NCI-H526 (cell line): ENCODE data around the gene WDR43.
"Not testable (repeated sequence)": the region's sequence is repeated elsewhere in the genome, so short reads cannot be mapped to it uniquely, and the experiment has no call there.

Source experiments
- DNase-seq, 2 experiments: peaks; one replicate each; lab custom pipeline; 2025; lab: John Stamatoyannopoulos, UW

The WDR43 gene

DNA sequence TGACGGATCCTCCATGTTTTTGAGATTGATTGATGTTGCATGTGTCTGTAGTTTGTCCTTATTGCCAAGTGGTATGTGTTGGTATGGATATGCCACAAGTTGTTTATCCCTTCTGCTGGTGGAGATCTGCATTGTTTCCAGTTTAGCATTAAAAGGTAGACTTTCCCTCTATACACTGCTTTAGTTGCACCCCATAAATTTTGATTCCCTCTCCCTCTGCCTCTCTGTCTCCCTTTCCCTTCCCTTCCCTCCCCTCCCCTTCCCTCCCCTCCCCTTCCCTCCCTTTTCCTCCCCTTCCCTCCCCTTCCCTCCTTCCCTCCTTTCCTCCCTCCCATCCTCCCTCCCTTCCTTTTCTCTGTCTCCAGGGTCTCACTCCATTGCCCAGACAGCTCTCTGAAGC is 68.0 kb downstream of the WDR43 start:
- no peak for DNase-seq

DNA sequence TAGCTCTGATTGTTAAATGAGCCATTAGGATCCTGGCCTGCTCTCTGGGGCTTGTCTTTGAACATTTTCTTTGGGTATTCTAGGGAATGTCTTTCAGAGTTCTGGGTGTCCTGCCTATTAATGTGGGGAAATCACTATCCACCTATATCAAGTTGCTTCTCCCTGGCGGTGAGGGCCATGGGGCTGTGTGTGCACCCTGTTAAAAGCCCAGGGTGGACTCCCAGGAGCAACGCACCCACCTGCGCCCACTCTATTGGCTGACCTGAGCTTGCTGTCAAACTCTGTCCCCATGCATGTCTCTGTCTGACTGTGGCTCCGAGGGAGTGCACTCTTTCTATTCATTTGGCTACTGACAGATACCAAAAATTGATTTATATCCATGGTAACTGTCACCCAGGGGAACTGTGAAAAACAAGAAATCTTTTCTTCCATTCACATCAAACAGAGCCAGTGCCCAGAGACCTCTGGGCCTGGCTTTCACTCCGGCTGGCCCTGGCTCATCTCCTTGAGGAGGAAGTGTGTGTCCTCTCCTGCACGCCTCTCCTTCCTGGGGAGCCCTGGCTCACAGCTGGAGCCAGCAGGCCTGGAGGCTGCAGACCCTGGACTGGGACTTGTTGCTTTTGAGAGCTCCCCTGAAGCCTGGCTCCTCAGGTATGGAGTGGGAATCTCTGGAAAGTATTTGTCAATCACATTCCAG is 76.1 kb downstream of the WDR43 start:
- no peak for DNase-seq

DNA sequence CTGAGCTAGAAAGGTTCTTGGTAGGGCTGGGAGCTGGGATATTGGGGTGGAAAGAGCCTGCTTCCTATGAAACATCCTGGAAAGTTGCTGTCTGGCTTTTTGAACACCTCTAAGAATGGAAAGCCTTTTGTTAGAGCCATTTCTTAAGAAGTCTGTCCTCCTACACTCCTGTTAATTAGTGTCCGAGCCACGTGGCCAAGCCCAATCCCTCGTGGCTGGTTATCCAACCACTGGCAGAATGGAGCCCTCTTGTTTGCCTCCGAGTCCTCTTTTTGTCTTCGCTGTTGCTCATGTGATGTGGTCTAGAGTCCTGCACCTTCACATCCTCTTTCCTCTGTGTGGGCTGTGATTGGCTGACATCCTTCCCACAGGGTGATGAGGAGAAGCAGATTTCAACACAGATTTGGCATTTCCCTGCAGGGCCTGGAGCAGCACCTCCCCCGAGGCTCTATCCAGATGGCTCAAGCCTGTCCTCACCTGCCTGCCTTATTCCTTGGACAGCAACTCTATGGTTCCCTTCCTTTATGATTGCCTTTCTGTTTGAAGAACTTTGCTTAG is 78.4 kb downstream of the WDR43 start:
- DNase-seq = no peak

DNA sequence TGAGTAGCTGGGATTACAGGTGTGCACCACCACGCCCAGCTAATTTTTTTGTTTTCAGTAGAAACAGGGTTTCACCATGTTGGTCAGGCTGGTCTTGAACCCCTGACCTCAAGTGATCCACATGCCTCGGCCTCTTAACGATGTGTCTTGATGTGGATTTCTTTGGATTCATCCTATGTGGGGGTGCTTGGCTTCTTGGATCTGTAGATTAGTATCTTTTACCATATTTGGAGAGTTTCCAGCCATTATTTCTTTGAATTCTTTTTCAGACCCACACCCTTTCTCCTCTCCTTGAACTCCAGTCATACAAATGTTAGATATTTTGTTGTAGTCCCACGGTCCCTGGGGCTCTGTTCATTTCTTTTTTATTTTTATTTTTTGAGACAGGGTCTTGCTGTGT is 79.8 kb downstream of the WDR43 start:
- no peak for DNase-seq

DNA sequence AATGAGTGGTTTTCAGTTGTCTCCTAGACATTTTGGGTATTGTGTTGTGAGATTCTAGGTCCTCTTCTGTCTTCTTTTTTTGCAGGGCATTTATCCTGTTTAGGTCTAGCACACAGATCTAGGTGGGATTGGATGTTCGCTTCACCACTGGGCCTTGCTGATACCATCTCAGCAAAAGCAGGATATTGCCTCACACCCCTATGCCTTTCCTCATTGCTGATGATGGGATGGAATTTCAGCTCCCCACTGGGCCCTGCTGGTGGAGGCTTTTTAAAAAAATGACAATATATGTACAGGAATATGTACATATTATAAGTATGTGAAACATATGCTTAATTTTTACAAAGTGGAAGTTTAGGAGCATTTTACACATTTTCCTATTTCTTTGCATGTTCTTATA is 81.2 kb downstream of the WDR43 start:
- DNase-seq = no peak

DNA sequence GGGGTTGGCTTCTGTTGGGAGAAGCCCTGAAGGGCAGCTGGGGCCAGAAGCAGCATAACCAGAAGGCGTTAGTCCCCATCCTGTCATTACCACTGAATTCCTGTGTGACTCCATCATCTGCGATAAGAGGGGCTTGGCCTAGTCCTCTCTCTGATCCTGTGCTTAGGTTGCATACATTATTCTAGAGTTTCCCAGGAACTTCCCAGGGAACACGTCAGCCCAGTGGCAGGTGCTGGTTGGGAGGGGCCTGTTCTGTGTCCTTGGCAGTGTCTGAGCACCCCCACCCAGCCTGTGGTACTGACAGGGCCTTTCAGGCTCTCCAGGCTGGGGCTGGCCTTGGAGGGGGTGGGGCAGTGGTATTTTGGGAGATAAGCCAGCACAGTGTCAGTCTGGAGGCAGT is 82.1 kb downstream of the WDR43 start:
- no peak for DNase-seq

DNA sequence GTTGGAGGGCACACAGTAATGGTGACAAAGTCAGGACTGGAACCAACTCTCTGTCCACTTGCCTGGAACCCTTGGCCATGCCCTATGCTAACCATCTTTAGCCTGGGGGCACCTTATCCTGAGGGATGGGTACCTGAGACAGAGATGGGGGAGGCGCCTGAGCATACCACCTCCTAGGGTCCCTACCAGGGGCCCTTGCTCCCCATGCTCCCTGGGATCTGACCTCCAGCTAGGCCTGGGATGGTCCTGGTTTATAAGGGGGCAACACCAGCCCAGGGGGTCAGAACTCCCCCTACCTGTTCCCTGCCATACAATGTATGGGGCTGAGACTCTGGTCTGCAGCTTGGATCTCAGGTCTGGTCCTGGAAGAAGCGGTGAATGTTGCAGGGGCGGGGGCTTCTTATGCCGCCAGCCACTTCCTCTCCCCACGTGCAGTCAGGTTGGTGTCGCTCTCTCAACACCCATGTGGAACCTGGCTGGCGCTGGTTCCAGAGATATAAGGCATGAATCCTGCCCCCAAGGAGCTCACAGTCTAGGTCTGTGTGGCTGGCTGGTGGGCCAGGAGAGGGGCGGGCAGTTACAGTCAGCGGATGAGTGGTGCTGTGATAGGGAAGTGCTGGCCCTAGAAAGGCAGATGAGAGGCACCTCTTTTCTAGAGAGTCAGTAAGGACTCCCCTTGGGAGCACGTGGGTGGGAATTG is 82.9 kb downstream of the WDR43 start:
- DNase-seq = no peak

DNA sequence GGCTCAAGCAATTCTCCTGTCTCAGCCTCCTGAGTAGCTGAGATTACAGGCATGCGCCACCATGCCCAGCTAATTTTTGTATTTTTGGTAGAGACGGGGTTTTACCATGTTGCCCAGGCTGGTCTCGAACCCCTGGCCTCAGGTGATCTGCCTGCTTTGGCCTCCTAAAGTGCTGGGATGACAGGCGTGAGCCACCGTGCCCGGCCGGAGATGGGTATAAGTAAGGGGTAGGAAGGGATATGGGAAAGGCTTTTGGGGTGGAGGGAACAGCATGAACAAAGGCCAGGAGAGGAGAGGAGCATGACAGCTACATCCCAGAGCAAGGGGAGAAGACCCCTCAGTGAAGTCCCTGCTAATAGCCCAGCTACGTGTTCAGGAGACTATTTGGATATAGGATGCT is 83.5 kb downstream of the WDR43 start:
- DNase-seq = not testable (repeated sequence)

DNA sequence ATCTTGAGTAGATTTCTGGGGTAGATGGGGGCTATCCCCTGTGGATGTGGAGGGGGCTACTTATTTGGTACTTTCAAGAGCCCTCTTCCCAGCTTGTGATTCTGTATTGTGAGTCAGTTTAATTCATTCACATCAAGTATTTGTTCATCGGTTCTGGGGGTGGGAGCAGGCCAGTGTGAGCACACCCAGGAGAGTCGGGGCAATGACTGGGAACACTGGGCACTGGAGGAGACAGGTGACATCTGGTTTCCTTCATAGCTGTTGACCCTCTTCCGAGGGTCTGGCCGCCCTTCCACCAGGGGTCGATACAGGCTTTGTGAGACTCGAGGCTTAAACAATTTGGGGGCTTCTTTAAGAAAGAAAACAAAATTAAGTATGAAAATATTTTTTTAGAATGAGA is 84.1 kb downstream of the WDR43 start:
- DNase-seq = no peak

DNA sequence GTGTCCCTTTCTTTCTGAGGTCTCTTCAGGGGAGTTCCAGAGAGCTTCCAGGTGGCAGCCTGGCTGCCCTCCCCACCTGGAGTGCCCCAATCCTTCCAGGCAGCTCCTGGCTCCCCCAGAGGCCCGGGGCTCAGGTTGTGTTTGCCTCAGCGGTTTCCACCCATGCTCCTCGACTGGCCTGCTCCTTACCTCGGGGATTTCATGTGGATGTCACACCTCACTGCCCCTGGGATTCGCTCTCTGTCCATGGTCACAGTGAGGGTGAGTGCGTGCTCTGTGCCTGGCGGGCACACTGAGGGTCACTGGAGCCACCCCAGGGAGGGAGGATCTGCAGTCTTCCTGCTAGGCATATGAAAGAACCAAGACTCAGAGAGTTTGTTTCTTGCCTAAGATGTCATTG is 84.6 kb downstream of the WDR43 start:
- no peak for DNase-seq

DNA sequence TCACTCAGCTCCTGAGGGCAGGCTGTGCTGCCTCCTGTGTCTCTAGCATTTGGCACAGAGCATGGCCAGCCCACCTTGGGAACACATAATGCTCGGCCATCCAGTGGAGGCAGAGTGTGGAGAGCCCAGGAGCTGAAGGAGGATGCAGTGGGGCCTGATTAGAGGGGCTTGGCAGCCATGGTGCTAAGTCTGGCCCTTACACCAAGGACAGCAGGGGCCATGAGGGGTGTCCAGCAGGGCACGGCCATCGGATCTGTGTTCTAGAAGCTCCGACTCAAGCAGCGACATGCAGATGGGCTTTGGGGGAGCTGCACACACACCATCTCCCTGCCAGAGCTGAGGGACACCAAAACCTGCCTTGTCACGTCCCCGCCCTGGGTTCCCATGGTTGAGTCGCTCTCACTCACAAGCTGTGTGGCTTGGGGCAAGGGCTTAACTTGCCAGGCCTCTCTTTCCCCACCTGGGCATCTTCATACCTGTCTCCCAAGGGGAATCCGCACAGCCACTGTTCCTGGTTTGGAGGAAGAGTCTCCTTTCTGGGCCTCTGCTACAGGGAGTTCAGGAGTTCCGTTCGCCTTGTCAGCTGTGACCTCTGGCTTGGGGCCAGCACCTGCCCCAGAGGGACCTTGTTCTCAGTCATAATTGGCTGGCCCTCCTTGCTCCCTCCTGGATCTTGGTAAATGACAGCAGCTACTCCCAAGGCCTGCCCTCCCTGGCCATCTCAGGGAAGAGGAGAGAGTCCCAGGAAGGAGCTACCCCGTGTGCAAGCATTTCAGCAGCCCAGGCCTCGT is 85.3 kb downstream of the WDR43 start:
- DNase-seq = no peak

DNA sequence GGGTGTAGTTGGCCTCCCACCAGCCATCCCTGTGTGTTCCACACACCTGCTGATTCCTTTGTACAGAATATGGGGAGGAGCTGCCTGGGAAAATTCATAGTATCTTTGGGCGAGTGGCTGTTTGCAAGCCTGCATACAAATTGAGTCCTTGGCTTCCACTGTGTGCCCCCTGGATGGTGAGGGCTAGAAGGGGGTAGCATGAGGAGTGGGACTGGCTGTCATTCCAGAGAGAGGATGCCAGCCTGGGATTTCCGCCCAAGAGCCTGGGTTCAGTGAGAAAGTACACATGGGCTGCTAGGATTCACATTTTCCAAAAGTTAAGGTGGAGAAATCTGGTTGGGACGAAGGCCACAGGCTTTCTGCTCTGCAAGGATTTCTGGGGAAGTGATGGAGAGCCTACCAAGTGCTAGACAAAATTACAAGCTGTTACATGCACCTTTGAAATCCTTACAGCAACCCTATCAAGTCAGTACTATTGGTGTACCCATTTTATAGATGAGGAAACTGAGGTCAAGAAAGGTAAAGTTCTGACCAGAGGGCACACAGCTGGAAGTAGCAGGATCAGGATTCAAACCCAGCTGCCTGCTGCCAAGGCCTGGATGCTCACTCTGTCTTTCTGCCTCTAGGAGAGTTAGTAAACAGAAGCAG is 86.0 kb downstream of the WDR43 start:
- no peak for DNase-seq

DNA sequence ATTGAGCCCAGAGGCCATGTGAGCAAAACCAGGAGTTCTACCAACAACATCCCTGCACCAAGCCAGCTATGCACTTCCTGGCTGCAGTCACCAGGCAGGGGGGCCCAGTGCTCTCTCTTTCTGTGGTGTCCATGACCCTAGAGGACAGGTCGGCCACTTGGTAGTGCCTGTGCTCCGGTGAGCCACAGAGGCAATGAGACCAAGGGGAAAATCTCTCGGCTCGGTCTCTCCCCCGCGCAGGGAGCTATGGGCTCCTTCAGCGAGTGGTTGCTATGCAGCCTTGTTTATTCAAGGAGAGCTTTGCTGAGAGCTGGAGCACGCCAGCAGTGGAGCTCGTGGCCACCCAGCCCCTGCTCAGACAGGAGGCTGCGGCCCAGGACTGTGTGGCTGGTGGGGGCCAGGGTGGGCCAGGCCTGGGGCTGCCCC is 86.6 kb downstream of the WDR43 start, which contains the start of gene TOGARAM2:
Gene TOGARAM2 (plus strand): TSS at position 283 of the 426 bp plus-strand sequence. CDS start 13,537 bp downstream, outside the sequence.
- DNase-seq = peak in 1 of 2 experiments; percentile 30

DNA sequence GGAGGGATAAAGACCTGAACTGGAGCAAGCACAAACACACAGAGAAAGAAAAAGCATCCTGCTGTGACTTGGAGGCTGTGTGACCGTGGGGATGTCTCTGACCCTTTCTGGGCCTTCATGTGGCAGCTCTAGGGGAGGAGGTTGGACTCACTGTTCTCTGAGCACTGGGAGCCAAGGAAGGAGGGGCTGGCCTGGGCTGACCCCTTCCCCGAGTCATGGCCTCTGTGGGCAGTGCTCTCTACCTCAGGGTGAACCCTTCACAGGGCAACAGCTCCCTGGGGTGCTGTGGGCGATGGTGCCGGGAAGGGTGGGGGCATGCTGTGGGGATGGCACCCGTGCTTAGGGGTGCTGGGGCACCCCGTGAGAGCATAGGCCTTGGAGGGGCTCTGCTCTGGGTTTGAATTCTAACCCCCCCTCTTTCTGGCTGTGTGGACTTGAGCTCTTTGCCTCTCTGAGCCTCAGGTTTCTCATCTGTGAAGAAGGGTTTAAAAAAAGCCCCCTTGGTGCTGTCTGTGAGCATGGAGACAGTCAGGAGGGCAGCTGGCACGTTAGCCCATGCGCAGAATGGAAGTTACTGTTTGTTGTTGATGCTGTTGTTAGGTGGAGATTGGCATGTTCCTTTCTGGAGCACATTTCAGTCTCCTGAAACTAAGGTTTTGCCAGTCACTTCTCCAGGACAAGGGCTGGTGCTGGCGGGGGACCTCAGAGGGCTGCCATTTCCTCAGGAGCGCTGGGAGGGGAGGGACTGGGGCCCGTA is 87.3 kb downstream of the WDR43 start:
- no peak for DNase-seq

DNA sequence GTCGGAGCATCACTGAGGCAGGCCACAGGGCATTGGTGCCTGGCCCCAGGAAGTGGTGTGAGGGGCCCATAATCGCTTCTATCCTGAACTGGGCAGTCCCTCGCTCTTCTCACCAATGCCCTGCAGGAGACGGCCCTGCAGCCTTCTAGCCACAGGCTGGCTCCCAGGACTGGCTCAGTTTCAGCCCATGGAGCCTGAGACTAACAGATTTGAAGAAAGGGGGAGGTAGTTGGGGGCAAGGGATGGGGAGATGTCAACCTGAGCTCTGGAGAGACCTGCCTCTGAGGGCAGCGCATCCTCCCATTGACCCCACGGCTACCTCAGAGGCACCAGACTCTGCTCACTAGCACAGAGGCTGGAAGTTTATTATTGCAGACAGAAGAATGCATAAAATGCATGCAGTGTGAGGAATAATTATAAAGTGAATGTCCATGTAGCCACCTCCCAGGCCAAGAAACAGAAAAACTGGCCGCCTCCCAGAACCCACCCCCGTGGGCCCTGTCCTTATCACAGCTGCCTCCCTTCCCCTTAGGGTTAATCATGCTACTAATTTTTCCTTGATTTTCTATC is 88.0 kb downstream of the WDR43 start:
- DNase-seq = no peak

DNA sequence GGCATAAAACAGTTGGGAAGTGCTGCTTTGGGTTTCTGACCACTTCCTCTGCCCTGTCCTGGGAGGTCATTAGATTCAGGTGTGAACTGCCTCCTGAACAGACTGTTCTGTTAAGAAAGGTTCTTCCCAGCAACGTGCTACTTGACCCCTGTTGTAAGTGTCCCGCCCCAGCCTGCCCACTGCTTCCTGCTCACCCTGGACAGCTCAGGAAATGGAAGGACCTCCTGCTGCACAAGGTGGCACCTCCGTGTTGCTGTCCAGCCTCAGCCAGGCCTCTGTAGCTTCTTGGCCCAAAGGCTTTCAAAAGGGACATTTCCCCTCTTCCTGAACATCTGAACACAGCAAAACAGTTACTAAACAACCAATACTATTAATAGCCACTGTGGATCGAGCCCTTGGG is 92.0 kb downstream of the WDR43 start:
- DNase-seq = no peak

DNA sequence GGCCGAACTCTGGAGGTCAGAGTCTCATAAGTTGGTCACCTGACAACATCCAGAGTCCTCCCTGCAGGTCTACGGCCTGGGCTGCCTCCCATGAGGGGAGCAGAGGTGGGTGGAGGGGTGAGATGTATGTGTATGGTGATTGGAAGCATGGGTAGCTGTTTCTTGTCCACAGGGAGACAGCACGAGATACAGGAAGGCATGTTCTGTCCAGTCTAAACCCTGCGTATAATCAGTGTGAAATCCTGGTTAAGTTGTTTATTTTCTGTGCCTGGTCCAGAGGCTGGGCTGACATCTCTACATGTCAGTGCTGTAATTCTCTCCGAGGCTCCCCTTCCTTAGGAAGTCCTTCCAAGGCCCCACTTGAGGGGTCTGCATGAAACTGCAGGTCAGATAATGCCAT is 95.5 kb downstream of the WDR43 start:
- DNase-seq = no peak

DNA sequence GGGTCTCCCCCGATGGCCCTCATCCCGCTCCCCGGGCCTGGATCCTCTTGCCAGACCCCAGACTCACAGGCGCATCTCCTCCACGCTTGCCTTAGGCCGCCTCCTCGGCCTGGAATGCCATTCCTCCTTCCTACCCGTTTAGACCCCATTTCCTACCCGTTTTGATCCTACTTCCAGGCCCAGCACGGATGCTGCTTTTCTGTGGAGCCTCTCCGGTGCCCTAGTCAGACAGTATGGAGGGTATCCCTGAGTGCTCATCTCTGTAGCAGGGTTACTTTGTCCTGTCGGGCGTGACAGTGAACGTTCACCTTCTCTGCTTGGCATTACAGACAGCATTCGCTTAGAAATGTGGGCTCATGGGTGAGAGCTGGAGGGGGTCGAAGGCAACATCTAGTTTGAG is 96.0 kb downstream of the WDR43 start:
- no peak for DNase-seq

DNA sequence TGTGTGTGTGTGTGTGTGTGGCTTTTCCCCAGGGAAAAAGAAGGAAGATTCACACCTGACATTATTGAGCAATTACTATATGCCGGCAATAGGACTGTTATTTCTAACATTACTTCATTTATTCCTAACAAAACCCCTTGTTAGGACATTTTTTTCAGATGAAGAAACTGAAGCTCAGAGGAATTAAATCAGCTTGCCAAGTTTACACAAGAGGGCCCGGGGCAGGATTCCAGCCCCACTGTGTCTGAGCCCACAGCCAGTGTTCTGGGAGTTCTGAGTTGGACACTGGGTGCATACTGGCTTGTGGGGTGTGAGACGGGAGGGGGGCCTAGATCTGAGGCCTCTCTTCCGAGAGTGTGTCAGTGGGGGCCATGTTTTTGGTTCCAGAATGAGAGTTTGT is 96.6 kb downstream of the WDR43 start:
- no peak for DNase-seq

DNA sequence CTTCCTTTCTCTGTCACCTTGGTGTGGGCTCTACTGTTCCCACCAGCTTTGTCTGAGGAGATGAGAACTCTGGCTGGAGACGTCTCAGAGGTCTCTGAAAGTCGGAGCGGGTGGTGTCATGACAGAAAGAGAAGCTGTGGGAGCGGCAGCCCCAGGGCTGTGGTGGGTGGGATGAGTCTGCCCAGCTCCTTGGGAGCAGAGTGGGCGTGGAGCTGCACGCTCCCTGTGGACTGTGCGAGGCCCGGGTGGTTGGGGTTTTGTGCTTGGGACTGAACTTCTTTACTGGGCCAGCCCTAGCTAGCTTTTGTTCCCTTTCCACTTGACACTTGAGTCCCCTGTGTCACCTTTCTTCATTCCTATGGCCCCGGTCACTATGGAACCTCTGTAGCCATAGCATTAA is 97.0 kb downstream of the WDR43 start:
- DNase-seq = no peak
